ENCODE data around the gene SNAP25.

GRCh38 chr20:10281911-10282310, 63.3 kb downstream of the SNAP25 start:
- TF ChIP-seq, protein P1, sequence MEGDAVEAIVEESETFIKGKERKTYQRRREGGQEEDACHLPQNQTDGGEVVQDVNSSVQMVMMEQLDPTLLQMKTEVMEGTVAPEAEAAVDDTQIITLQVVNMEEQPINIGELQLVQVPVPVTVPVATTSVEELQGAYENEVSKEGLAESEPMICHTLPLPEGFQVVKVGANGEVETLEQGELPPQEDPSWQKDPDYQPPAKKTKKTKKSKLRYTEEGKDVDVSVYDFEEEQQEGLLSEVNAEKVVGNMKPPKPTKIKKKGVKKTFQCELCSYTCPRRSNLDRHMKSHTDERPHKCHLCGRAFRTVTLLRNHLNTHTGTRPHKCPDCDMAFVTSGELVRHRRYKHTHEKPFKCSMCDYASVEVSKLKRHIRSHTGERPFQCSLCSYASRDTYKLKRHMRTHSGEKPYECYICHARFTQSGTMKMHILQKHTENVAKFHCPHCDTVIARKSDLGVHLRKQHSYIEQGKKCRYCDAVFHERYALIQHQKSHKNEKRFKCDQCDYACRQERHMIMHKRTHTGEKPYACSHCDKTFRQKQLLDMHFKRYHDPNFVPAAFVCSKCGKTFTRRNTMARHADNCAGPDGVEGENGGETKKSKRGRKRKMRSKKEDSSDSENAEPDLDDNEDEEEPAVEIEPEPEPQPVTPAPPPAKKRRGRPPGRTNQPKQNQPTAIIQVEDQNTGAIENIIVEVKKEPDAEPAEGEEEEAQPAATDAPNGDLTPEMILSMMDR (IDR thresholded peaks at IDR 0.05) = no peak
- no peak for TF ChIP-seq POLR2A (IDR thresholded peaks at IDR 0.05)
